ENCODE measurements around the gene GPHA2. TPM values are rescaled to one million over a fixed set of nuclear protein-coding genes. Genes with fewer than 3 reads are reported as not detected.

Gene GPHA2
- total and polyA plus RNA-seq, 2 of the 13 experiments (the other 11 are each of a cell fraction or from before 2014, with no cell fraction given), result 13.0 to 19.1 TPM

DNA sequence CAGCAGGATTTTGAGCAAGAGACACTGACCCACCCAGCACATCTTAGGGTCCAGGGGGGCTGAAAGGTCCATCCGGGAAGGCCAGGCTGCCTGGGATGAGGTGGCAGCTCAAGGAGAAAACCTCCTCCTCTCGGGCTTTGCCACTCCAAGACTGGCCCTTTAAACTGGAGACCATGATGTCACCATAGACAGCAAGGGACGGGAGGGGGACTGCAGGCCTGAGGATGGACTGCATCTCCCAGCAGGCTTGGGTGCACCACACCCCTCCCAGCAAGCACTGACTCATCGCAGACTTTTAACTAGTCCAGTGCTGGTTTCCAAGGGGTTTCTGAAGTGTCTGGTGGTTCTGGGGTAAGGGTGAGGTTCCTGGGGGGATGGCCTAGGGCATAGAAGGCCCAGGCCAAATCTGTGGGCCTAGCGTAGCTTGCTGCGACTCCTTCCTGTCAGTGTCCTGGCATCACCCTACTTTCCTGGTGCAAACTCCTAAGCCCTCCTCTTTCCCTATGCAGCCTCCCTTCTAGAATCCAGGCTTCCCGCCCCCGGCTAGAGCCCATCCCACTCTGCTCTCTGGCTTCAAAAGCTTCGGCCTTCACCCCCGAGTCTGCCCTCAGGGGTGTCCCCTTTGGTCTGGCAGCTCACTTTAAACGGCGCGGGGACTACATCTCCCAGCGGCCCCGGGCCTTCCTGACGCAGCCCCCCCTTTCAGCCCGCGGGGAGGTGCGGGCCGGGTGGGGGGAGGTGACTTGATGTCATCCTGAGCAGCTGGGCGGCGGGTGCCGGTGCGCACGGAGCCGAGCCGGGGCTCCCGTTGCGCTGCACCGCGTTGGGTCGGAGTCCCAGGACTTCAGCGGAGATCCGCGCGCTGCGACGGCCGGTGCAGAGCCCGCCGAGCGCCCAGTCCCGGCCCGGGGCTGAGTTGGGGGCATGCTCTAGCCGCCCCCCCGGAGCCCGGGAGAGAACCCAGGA is 11.5 kb downstream of the GPHA2 start, which contains the start of gene PPP2R5B (continued):
- TF ChIP-seq, protein P1, sequence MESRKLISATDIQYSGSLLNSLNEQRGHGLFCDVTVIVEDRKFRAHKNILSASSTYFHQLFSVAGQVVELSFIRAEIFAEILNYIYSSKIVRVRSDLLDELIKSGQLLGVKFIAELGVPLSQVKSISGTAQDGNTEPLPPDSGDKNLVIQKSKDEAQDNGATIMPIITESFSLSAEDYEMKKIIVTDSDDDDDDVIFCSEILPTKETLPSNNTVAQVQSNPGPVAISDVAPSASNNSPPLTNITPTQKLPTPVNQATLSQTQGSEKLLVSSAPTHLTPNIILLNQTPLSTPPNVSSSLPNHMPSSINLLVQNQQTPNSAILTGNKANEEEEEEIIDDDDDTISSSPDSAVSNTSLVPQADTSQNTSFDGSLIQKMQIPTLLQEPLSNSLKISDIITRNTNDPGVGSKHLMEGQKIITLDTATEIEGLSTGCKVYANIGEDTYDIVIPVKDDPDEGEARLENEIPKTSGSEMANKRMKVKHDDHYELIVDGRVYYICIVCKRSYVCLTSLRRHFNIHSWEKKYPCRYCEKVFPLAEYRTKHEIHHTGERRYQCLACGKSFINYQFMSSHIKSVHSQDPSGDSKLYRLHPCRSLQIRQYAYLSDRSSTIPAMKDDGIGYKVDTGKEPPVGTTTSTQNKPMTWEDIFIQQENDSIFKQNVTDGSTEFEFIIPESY (CRISPR knock-in tag; IDR thresholded peaks at IDR 0.05), result no peak
- TF ChIP-seq, protein P2, sequence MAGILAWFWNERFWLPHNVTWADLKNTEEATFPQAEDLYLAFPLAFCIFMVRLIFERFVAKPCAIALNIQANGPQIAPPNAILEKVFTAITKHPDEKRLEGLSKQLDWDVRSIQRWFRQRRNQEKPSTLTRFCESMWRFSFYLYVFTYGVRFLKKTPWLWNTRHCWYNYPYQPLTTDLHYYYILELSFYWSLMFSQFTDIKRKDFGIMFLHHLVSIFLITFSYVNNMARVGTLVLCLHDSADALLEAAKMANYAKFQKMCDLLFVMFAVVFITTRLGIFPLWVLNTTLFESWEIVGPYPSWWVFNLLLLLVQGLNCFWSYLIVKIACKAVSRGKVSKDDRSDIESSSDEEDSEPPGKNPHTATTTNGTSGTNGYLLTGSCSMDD (CRISPR knock-in tag; IDR thresholded peaks at IDR 0.05), result no peak
- no peak; the same call in 1 of the 2 replicates for TF ChIP-seq JUNB (CRISPR knock-in tag; IDR thresholded peaks at IDR 0.05; ENCODE audit: borderline replicate concordance)
- no peak for TF ChIP-seq ZSCAN21 (CRISPR knock-in tag; IDR thresholded peaks at IDR 0.05; ENCODE audit: borderline replicate concordance)
- no peak for TF ChIP-seq ATM (IDR thresholded peaks at IDR 0.05; ENCODE audit: borderline replicate concordance)
- TF ChIP-seq NR2F1 (CRISPR knock-in tag; IDR thresholded peaks at IDR 0.05), result no peak
- TF ChIP-seq TEAD3 (CRISPR knock-in tag; optimal IDR thresholded peaks at IDR 0.05; ENCODE audit: borderline replicate concordance), result peak; percentile 23
- TF ChIP-seq ZNF563 (CRISPR knock-in tag; IDR thresholded peaks at IDR 0.05), result peak; percentile 63
- TF ChIP-seq SPEN (CRISPR knock-in tag; IDR thresholded peaks at IDR 0.05; ENCODE audit: low read depth), result no peak
- TF ChIP-seq MEIS1 (CRISPR knock-in tag; IDR thresholded peaks at IDR 0.05; ENCODE audit: borderline replicate concordance), result no peak
- TF ChIP-seq, protein P3, sequence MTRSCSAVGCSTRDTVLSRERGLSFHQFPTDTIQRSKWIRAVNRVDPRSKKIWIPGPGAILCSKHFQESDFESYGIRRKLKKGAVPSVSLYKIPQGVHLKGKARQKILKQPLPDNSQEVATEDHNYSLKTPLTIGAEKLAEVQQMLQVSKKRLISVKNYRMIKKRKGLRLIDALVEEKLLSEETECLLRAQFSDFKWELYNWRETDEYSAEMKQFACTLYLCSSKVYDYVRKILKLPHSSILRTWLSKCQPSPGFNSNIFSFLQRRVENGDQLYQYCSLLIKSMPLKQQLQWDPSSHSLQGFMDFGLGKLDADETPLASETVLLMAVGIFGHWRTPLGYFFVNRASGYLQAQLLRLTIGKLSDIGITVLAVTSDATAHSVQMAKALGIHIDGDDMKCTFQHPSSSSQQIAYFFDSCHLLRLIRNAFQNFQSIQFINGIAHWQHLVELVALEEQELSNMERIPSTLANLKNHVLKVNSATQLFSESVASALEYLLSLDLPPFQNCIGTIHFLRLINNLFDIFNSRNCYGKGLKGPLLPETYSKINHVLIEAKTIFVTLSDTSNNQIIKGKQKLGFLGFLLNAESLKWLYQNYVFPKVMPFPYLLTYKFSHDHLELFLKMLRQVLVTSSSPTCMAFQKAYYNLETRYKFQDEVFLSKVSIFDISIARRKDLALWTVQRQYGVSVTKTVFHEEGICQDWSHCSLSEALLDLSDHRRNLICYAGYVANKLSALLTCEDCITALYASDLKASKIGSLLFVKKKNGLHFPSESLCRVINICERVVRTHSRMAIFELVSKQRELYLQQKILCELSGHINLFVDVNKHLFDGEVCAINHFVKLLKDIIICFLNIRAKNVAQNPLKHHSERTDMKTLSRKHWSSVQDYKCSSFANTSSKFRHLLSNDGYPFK (CRISPR knock-in tag; IDR thresholded peaks at IDR 0.05; ENCODE audit: borderline replicate concordance), result peak; percentile 21; the same call in 1 of the 2 replicates
- TF ChIP-seq, protein P4, sequence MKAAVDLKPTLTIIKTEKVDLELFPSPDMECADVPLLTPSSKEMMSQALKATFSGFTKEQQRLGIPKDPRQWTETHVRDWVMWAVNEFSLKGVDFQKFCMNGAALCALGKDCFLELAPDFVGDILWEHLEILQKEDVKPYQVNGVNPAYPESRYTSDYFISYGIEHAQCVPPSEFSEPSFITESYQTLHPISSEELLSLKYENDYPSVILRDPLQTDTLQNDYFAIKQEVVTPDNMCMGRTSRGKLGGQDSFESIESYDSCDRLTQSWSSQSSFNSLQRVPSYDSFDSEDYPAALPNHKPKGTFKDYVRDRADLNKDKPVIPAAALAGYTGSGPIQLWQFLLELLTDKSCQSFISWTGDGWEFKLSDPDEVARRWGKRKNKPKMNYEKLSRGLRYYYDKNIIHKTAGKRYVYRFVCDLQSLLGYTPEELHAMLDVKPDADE (CRISPR knock-in tag; IDR thresholded peaks at IDR 0.05), result no peak
- TF ChIP-seq RBM22 (optimal IDR thresholded peaks at IDR 0.05; ENCODE audit: low read length), result no peak
- peak; percentile 42 for TF ChIP-seq NFYC (CRISPR knock-in tag; IDR thresholded peaks at IDR 0.05)
- no peak for TF ChIP-seq CHD4 (IDR thresholded peaks at IDR 0.05; ENCODE audit: borderline replicate concordance, low read length)
- TF ChIP-seq TOPORS (CRISPR knock-in tag; IDR thresholded peaks at IDR 0.05), result no peak
- TF ChIP-seq, protein P5, sequence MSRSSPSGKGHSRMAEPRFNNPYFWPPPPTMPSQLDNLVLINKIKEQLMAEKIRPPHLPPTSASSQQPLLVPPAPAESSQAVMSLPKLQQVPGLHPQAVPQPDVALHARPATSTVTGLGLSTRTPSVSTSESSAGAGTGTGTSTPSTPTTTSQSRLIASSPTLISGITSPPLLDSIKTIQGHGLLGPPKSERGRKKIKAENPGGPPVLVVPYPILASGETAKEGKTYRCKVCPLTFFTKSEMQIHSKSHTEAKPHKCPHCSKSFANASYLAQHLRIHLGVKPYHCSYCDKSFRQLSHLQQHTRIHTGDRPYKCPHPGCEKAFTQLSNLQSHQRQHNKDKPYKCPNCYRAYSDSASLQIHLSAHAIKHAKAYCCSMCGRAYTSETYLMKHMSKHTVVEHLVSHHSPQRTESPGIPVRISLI (CRISPR knock-in tag; IDR thresholded peaks at IDR 0.05; ENCODE audit: borderline replicate concordance), result no peak
- TF ChIP-seq MIER3 (CRISPR knock-in tag; IDR thresholded peaks at IDR 0.05; ENCODE audit: borderline replicate concordance), result peak; percentile 49; the same call in 1 of the 2 replicates

Measured in HepG2 (cell line).